Omental fat pad (tissue), 4 donors: ENCODE data around the gene KLHDC7B. TPM values are rescaled to one million over a fixed set of nuclear protein-coding genes. Genes with fewer than 3 reads are reported as not detected.
A peak's percentile ranks its signal among the peaks of the same experiment; 100 is the strongest.

Experiments used
- ATAC-seq: fragments of 150-250 bp; one replicate; pipeline ENCODE4 v1.9.1; 2016; ENCODE audit warnings: mild to moderate bottlenecking, moderate library complexity; ENCODE audit not compliant: low FRiP score
- DNase-seq: peaks from one replicate; pipeline ENCODE4 v3.0.0-alpha.2; 2019; ENCODE audit warnings: low spot score
- CTCF ChIP-seq, 3 donors: fragments of 450-650 bp; IDR thresholded peaks; one replicate each; pipeline ENCODE4 v1.5.1; 2016 to 2017; ENCODE audit warnings: antibody characterized with exemption in 3 of 3, mild to moderate bottlenecking in 3 of 3, moderate library complexity in 2 of 3
- total RNA-seq, 4 donors: library from RNA; depleted of rRNA; stranded (reverse); fragments of >200 nt; gene quantifications; one replicate each; pipeline ENCODE4 v1.1.0, GENCODE V29; 2016

Gene KLHDC7B
- total RNA-seq, 4 donors from 2014 or later, result 0.48 TPM; not detected in 3

- no peak for ATAC-seq
- DNase-seq, result no peak
- no peak for TF ChIP-seq CTCF (IDR thresholded peaks at IDR 0.05)
Measured at GRCh38 chr22:50503475-50504145, 42.1 kb upstream of the KLHDC7B start.

- no peak for TF ChIP-seq CTCF (IDR thresholded peaks at IDR 0.05)
- ATAC-seq (no peak), DNase-seq (no peak)
Measured at GRCh38 chr22:50504369-50505211, 41.1 kb upstream of the KLHDC7B start.

GRCh38 chr22:50505276-50505775 lies 40.4 kb upstream of the KLHDC7B start:
- ATAC-seq (no peak), DNase-seq (no peak)
- no peak for TF ChIP-seq CTCF (IDR thresholded peaks at IDR 0.05)

- ATAC-seq (no peak), DNase-seq (no peak)
- no peak for TF ChIP-seq CTCF (IDR thresholded peaks at IDR 0.05)
Measured at GRCh38 chr22:50505776-50506610, 39.7 kb upstream of the KLHDC7B start.

GRCh38 chr22:50506611-50507420 lies 38.9 kb upstream of the KLHDC7B start:
- DNase-seq, result no peak
- ATAC-seq, result peak; percentile 24
- no peak for TF ChIP-seq CTCF (IDR thresholded peaks at IDR 0.05)

GRCh38 chr22:50507421-50507990 lies 38.2 kb upstream of the KLHDC7B start, which contains the start of gene LMF2:
LMF2 (minus strand) TSS chr22:50507702; CDS start chr22:50507675, 27 bp downstream.
- DNase-seq (peak; percentile 61), ATAC-seq (peak; percentile 72)

More at GRCh38 chr22:50507421-50507990, 38.2 kb upstream of the KLHDC7B start, which contains the start of gene LMF2:
- no peak for TF ChIP-seq CTCF (IDR thresholded peaks at IDR 0.05)
